Measurements from ENCODE around the gene CCNF. TPM values are rescaled to one million over a fixed set of nuclear protein-coding genes. Genes with fewer than 3 reads are reported as not detected.

The CCNF gene
- total and polyA plus RNA-seq, 2 of the 8 experiments (the other 6 are each of a cell fraction or from before 2014, with no cell fraction given) = 15.4 to 54.3 TPM

- no peak for TF ChIP-seq CHD7 (IDR thresholded peaks at IDR 0.05; ENCODE audit: insufficient replicate concordance, low read length)
- TF ChIP-seq BACH1 (IDR thresholded peaks at IDR 0.05; ENCODE audit: low read length) = no peak
- no peak for TF ChIP-seq GTF2F1 (IDR thresholded peaks at IDR 0.05; ENCODE audit: borderline replicate concordance, low read depth, low read length)
- no peak for TF ChIP-seq RXRA (IDR thresholded peaks at IDR 0.05; ENCODE audit: insufficient read depth, low read depth, low read length)
Observed at GRCh38 chr16:2490190-2491105, 61.2 kb downstream of the CCNF start (continued).
